Kidney (tissue), 14 donors: ENCODE results near the gene PACSIN2. TPM values are rescaled to one million over a fixed set of nuclear protein-coding genes. Genes with fewer than 3 reads are reported as not detected.

Experiments used
- DNase-seq, 5 donors: peaks; one replicate each; pipeline ENCODE4 v3.0.0-alpha.2; 2013 to 2020
- FAIRE-seq: peaks from 2 replicates; lab custom pipeline; 2012; peaks lifted over from hg19 to GRCh38; lab: Jason Lieb, UNC
- H3K27ac ChIP-seq, 2 donors: one replicate each; pipeline ENCODE4 v1.7.0; 2013; ENCODE audit warnings: low read depth in 2 of 2, low read length in 2 of 2, inconsistent platforms in 1 of 2
- H3K27me3 ChIP-seq: one replicate; pipeline ENCODE4 v1.7.1; 2013; ENCODE audit warnings: low read length, inconsistent platforms; ENCODE audit not compliant: control insufficient read depth, insufficient read depth
- H3K36me3 ChIP-seq, 3 donors: one replicate each; pipeline versions ENCODE4 v1.7.0 to v1.7.1; 2013; ENCODE audit warnings: low read length in 3 of 3, control low read depth in 1 of 3, inconsistent platforms in 1 of 3; ENCODE audit not compliant: insufficient read depth in 3 of 3, control insufficient read depth in 2 of 3
- H3K4me1 ChIP-seq, 3 donors: one replicate each; pipeline versions ENCODE4 v1.7.0 to v1.7.1; 2013; ENCODE audit warnings: low read length in 3 of 3, inconsistent platforms in 1 of 3, low read depth in 1 of 3; ENCODE audit not compliant: control insufficient read depth in 2 of 3, insufficient read depth in 2 of 3
- H3K4me3 ChIP-seq, 3 donors: one replicate each; pipeline versions ENCODE4 v1.7.0 to v1.8.1; 2013; ENCODE audit warnings: low read length in 3 of 3, control low read depth in 1 of 3, inconsistent platforms in 1 of 3
- H3K9ac ChIP-seq, 3 donors: one replicate each; pipeline versions ENCODE4 v1.7.0 to v1.7.1; 2013; ENCODE audit warnings: low read length in 3 of 3, control low read depth in 1 of 3, inconsistent platforms in 1 of 3
- H3K9me3 ChIP-seq, 3 donors: one replicate each; pipeline versions ENCODE4 v1.7.0 to v1.7.1; 2013; ENCODE audit warnings: low read length in 3 of 3, control low read depth in 1 of 3, inconsistent platforms in 1 of 3; ENCODE audit not compliant: control insufficient read depth in 2 of 3, insufficient read depth in 1 of 3
- CTCF ChIP-seq: IDR thresholded peaks from 3 replicates; pipeline ENCODE4 v1.5.1; 2012; ENCODE audit warnings: mild to moderate bottlenecking, moderate library complexity, borderline replicate concordance; ENCODE audit not compliant: insufficient read depth; ENCODE audit errors: extremely low read depth
- intact Hi-C: fragments of 100-400 bp; cut with DNase I; formaldehyde crosslinking; loops from one replicate; pipeline ENCODE4 v1.11.1; 2022
- polyA plus RNA-seq: library from polyadenylated mRNA; stranded (reverse); fragments of 350-450 nt; fragmentation: Illumina TruSeq; extraction: RNeasy Lipid Tissue Mini Kit (QIAGEN cat#74804); gene quantifications from one replicate; pipeline ENCODE4 v1.2.3, GENCODE V29; 2014; ENCODE audit warnings: low read depth, low replicate concordance; ENCODE audit not compliant: insufficient read depth
- total RNA-seq: library from RNA; stranded (reverse); fragmentation: NEBNext Ultra II Directional; extraction: Animal tissue kit (Norgen Biotek cat#: 25700); gene quantifications from one replicate; pipeline ENCODE4 v1.2.1, GENCODE V29; 2021
- donor health status: control.
- donor health status: control.
- donor health status: control.
- donor health status: control.
- donor health status: control.
- donor health status: DM: yes; HTN: yes; CAD: no.
- donor health status: Normal renal cell carcinoma (clear cell type).

PACSIN2 gene
- total and polyA plus RNA-seq, 2 donors from 2014 or later = 56.3 to 105 TPM

GRCh38 chr22:42909363-42910058, 105.4 kb downstream of the PACSIN2 start:
- intact Hi-C loops = no loop called here
- FAIRE-seq = no peak
- H3K27ac ChIP-seq = no peak overlapping the region

GRCh38 chr22:42908374-42908746, 106.6 kb downstream of the PACSIN2 start:
- Histone ChIP-seq H3K4me1 (peaks cover 0 to 16% (median 0%) of the 10 kb centered on the region in 3 donors), H3K9me3 (no peaks in the 10 kb centered on the region), H3K9ac (no peak overlapping the region), H3K36me3 (peaks cover 0 to 18% (median 0%) of the 10 kb centered on the region in 3 donors), H3K4me3 (no peak overlapping the region), H3K27me3 (no peaks in the 10 kb centered on the region), H3K27ac (no peak overlapping the region)
- intact Hi-C loops = no loop called here
- FAIRE-seq (no peak), DNase-seq (no peak)
- TF ChIP-seq CTCF = no peak

More at GRCh38 chr22:42909363-42910058, 105.4 kb downstream of the PACSIN2 start:
- Histone ChIP-seq H3K9me3 (no peaks in the 10 kb centered on the region), H3K4me1 (peaks cover 0 to 16% (median 0%) of the 10 kb centered on the region in 3 donors), H3K27me3 (no peaks in the 10 kb centered on the region), H3K36me3 (peaks cover 0 to 18% (median 0%) of the 10 kb centered on the region in 3 donors), H3K9ac (no peak overlapping the region), H3K4me3 (no peak overlapping the region)
- no peak for DNase-seq
- TF ChIP-seq CTCF = no peak

GRCh38 chr22:42907404-42908373, 107.3 kb downstream of the PACSIN2 start:
- no peak overlapping the region for H3K4me3 ChIP-seq
- H3K27ac ChIP-seq = no peak overlapping the region
- no peaks in the 10 kb centered on the region for H3K27me3 ChIP-seq
- no peak for TF ChIP-seq CTCF
- intact Hi-C loops = no loop called here
- DNase-seq = no peak
- no peak overlapping the region for H3K9ac ChIP-seq
- no peaks in the 10 kb centered on the region for H3K9me3 ChIP-seq
- H3K36me3 ChIP-seq = peaks cover 0 to 18% (median 0%) of the 10 kb centered on the region in 3 donors
- FAIRE-seq = no peak
- H3K4me1 ChIP-seq = peaks cover 0 to 15% (median 0%) of the 10 kb centered on the region in 3 donors
